Putamen (tissue), 1 donor: ENCODE data around the gene NISCH.
"Not testable (repeated sequence)": the region's sequence is repeated elsewhere in the genome, so short reads cannot be mapped to it uniquely, and the experiment has no call there.

ENCODE experiments used
- DNase-seq: peaks from one replicate; pipeline ENCODE4 v3.0.0-alpha.2; 2016; ENCODE audit warnings: low spot score

The NISCH gene

DNA sequence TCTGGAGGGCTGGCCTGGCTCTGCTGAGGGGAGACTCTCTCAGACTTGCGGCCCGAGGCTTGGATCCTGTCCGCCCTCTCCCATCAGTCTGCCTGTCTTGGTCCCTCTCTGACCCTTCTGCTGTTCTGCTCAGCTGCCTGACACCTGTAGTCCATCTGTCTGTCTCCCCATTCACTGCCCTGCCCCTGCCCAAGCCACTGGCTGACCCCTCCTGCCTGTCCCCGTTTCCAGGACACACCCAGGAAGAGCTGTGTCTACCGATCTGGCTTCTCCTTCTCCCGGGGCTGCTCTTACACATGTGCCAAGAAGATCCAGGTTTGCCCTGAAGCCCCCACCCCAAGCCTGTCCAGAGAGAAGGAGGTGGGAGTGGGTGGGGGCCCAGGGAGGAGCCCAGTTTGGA lies 59.8 kb downstream of the NISCH start:
- DNase-seq: no peak

DNA sequence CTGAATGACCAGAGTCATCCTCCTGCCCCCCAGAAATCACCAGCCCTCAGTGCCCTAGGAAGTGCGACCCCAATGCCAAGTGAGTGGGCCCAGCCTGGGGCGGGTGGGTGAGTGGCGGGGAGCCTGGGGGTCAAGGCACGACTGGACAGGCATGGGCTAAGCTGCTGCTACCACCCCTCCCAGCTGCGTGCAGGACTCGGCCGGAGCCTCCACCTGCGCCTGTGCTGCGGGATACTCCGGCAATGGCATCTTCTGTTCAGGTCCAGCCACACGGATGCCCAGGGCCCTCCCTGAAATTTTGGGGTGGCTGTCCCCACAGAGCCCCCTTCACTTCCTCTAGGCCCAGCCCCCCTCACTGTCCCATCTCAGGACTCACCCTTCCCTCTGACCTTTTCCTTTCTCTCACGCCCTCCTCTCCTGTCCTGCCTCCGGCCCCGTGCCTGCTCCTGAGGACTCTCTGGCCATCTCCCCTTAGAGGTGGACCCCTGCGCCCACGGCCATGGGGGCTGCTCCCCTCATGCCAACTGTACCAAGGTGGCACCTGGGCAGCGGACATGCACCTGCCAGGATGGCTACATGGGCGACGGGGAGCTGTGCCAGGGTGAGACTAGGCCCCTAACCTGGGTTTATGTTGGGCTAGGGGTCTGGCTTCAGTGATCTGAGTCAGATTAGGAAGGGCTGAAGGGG lies 61.2 kb downstream of the NISCH start:
- DNase-seq: no peak

DNA sequence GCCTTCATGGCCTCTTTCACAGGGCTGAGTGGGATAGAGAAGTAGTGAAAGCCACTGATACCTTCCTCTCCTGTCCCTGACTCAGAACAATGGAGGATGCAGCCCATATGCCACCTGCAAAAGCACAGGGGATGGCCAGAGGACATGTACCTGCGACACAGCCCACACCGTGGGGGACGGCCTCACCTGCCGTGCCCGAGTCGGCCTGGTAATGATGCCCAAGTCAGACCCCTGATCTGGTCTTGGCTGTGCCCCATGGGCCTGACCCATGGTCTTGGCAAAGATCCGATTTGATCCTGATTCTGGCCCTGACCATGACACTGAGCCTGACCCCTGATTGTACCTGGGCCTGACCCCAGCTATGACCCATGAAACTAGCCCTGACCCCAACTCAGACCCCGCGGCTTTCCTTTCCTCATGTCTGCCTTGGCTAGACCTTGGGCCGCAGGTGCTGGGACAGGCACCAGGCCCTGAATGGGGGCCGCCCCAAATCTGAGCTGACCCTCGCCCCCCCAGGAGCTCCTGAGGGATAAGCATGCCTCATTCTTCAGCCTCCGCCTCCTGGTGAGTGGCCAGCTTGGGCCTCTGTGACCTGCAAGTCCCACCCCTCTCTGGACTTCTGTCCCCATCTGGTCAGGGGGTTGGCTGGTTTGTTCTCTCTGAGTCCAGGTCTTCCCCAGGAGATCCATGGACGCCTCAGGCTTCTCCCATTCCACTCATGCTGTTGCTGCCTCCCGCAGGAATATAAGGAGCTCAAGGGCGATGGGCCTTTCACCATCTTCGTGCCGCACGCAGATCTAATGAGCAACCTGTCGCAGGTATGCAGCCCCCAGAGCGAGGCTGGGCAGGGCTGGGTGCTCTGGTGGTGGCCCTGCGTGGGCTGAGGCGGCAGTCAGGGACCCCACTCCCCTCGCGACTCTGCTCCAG lies 62.7 kb downstream of the NISCH start:
- DNase-seq: no peak

DNA sequence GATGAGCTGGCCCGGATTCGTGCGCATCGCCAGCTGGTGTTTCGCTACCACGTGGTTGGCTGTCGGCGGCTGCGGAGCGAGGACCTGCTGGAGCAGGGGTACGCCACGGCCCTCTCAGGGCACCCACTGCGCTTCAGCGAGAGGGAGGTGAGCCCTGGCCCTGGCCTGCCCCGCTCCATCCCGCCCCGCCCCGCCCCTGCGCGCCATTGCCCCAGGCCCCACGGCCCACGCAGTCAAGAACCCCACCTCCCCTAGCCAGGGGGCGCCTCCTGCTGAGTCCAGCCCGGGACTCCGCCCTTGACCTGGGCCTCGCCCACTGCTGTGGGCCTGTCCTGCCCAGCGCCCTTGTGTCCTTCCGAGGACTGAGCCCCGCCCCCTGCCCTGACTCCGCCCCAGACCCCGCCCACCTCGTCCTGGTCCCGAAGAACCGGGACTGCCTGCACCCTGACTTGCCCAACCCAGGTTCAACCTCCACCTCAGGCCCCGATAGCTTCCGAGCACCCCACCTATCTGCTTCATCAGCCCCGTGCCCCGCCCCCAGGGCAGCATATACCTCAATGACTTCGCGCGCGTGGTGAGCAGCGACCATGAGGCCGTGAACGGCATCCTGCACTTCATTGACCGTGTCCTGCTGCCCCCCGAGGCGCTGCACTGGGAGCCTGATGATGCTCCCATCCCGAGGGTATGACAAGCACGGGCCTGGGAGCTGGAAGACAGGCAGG lies 63.5 kb downstream of the NISCH start:
- DNase-seq: no peak

DNA sequence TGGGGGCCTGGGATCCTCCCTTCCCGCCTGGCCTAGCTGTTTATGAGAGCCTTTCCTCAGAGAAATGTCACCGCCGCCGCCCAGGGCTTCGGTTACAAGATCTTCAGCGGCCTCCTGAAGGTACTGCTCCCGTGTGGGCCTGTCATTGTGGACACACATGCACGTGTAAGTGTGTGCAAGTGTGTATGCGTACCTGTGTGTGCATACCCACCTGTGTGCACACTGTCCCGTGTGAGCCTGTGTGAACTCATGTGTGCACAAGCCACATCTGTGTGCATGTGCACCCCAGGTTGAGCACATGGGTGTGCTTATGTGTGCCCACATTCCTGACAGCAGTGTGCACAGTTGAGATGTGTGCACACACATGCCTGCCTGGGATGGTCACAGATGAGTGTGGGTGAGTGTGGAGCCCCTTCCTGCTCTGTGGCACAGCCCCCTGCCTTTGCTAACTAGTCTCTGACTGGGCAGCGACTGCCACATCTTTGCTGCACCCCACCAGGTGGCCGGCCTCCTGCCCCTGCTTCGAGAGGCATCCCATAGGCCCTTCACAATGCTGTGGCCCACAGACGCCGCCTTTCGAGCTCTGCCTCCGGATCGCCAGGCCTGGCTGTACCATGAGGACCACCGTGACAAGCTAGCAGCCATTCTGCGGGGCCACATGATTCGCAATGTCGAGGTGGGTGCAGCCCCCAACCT lies 64.2 kb downstream of the NISCH start:
- DNase-seq: no peak

DNA sequence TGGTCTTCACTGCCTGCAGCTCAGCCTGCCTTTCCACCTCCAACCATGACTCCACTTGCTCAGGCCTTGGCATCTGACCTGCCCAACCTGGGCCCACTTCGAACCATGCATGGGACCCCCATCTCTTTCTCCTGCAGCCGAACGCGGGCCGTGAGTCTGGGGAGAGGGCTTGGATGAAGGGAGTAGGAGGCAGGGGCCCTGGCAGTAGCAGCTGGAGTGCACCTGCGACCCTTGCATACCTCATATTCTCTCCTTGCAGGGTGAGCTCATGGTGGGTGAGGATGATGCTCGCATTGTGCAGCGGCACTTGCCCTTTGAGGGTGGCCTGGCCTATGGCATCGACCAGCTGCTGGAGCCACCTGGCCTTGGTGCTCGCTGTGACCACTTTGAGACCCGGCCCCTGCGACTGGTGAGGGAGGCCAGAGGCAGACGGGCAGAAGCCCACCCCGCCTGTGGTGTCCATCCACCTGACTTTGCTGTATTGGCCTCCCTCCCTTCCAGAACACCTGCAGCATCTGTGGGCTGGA lies 64.8 kb downstream of the NISCH start:
- no peak for DNase-seq

DNA sequence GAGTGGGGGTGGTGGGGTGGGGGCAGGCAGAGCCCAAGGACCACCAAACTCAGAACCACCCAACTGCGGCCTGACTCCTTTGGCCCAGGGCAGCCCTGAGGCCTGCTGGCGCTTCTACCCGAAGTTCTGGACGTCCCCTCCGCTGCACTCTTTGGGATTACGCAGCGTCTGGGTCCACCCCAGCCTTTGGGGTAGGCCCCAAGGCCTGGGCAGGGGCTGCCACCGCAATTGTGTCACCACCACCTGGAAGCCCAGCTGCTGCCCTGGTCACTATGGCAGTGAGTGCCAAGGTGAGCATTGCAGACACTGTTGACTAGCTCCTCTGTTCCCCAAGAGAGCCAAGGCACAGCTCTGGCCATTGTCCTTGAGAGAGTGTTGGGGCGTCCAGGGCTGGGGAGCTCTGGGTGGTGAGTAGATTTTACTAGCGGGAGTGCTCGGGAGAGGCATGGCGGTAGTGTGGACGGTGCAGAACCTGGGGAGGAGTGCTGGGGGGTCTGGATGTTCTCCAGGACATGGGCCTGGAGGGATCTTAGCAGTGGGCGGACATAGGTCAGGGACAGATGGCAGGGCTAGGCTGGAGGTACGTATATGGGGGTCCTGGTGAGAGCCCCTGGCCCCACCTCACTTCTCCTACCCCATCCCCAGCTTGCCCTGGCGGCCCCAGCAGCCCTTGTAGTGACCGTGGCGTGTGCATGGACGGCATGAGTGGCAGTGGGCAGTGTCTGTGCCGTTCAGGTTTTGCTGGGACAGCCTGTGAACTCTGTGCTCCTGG lies 65.5 kb downstream of the NISCH start:
- DNase-seq: no peak

DNA sequence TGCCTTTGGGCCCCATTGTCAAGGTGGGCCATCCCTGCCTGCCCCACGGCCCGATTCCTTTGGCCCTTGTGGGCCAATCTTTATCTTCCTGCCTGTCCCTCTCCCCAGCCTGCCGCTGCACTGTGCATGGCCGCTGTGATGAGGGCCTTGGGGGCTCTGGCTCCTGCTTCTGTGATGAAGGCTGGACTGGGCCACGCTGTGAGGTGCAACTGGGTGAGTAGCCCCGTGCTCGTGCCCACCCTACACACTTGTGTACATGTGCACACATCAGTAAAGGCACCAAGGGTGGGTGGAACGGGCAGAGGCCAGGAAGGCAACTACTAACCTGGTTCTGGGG lies 66.1 kb downstream of the NISCH start:
- no peak for DNase-seq

DNA sequence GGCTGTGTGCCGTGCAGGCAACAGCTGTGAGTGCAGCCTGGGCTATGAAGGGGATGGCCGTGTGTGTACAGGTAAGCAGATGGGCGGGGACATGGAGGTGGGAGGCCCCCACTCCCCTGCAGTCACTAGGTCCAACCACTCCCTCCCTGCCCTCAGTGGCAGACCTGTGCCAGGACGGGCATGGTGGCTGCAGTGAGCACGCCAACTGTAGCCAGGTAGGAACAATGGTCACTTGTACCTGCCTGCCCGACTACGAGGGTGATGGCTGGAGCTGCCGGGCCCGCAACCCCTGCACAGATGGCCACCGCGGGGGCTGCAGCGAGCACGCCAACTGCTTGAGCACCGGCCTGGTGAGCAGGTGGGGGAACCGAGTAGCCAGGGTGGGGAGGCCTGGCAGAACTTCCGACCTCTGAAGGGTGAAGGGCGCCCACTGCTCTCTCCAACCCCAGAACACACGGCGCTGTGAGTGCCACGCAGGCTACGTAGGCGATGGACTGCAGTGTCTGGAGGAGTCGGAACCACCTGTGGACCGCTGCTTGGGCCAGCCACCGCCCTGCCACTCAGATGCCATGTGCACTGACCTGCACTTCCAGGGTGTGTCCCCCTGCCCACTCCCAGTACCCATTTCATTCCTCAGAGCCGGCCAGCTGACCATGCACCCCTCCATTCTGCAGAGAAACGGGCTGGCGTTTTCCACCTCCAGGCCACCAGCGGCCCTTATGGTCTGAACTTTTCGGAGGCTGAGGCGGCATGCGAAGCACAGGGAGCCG lies 66.7 kb downstream of the NISCH start:
- no peak for DNase-seq

DNA sequence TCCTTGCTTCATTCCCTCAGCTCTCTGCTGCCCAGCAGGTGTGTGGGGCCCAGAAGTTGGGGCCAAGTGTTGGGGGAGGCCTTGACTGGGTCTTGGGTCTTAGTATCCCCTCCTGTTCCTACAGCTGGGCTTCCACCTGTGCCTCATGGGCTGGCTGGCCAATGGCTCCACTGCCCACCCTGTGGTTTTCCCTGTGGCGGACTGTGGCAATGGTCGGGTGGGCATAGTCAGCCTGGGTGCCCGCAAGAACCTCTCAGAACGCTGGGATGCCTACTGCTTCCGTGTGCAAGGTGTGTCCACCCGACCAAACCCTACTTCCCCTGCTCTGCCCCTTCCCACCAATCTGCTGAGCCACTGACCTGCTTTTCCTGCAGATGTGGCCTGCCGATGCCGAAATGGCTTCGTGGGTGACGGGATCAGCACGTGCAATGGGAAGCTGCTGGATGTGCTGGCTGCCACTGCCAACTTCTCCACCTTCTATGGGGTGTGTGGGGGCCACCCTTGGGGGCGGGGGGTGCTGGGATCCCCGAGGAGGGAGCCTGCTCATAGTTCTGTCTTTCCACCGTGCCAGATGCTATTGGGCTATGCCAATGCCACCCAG lies 67.3 kb downstream of the NISCH start:
- DNase-seq: no peak

DNA sequence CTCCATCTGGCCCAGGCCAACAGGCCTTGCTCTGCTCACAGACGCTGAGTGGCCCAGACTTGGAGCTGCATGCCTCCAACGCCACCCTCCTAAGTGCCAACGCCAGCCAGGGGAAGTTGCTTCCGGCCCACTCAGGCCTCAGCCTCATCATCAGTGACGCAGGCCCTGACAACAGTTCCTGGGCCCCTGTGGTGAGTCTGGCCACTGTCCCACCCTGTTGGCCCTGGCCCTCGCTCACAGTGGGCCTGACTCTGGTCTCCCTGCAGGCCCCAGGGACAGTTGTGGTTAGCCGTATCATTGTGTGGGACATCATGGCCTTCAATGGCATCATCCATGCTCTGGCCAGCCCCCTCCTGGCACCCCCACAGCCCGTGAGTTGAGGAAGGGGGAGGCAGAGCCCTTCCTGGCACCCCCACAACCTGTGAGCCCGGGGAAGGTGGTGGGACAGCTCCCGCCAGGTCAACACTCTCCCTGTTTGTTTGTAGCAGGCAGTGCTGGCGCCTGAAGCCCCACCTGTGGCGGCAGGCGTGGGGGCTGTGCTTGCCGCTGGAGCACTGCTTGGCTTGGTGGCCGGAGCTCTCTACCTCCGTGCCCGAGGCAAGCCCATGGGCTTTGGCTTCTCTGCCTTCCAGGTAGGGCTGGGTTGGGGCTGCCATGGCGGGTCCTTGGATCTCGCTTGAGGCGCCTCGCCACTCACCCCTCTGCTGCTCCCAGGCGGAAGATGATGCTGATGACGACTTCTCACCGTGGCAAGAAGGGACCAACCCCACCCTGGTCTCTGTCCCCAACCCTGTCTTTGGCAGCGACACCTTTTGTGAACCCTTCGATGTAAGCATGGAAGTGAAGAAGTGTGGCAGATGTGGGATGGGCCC lies 68.2 kb downstream of the NISCH start:
- no peak for DNase-seq

DNA sequence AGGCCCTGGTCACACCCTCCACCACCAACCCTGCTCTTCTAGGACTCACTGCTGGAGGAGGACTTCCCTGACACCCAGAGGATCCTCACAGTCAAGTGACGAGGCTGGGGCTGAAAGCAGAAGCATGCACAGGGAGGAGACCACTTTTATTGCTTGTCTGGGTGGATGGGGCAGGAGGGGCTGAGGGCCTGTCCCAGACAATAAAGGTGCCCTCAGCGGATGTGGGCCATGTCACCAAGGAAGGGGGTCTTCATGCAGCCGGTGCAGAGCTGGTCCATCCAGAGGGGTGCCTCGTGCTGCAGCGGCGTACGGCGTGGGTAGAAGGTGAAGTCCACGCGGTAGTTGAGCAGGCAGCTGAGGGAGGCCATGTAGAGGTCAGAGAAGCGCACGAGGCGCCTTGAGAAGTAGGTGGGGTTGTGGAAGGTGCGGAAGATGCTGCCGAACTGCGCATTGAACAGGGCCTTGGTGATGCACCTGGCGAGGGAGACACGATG lies 68.9 kb downstream of the NISCH start:
- no peak for DNase-seq

DNA sequence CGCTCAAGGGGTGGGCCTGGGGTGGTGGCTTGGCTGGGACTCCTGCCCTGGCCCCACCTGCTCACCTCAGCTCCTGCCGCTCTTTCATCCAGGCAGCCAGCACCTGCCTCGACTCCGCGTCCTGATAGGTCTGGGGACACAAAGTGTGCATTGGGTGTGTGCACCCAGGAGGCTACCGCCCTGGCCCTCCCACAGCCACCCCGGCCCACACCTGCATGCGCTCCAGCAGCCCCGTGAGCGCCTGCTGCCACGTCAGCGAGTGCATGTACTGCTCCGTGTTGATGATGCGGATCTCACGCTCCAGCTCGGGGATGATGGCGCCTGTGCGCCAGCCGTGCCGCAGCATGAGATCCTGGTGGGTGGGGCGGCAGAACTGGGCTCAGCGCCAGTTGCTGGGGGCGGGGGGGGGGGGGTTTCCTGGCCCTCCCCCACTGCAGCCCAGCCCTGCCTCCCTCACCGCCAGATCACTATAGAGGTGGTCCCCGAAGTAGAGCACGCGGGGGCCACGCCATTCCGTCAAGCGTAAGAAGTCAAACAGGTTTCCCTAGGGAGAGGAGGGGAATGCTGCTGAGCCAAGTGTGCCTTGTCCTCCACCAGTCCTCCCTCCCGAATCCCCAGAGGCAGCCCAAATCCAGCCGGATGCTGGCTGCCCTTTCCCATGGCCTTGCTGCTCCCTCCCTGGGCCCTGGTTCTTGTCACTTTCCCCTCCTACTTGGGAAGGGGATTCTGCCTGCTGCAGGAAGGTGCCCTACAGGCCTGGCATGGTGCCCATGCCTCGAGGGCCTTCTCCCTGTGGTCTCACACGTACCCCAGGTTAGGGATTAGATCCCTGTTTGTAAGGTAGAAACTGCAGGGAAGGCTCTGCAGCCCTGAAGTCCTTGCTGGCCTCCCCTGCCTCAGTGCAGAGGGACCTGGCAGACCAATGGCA lies 69.6 kb downstream of the NISCH start:
- DNase-seq: no peak

DNA sequence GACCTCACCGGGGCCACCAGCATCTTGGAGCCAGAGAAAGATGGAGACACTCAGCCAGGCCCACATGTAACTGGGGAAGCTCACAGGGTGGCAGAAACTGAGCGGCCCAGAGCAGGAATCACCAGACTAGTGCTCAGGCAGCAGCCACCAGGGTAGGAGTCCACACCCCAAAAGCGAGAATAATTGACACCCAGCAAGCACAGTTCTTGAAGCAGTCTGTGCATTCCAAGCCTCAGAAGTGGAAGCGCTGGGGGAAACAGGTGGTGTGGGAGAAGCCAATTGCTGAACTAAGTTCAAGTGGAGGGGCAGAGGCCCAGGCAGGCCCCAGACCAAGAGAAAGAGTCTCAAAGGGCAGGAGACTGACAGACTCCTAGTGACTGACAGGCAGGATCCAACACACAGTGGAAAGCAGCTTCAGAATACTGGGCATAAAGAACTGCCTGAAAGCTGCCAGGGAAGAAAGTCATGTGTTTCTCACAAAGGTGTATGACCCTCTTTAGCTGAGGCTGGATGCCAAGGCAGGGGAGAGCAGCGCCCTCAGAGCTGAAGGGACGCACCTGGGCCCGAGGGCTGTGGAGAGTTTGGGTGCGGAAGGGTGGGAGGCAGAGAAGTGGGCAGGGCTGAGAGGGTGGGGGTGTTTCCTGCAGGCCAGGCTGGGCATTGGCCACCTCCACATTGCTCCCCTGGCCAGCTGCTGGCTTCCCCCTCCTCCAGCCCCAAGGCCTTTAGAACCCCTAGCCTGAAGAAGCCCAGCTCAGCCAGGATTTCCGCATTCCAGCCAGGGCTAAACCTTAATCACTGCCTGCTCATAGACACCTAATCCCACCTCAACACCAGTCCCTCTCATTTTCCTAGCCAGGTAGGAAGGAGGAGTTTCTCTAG lies 70.5 kb downstream of the NISCH start:
- DNase-seq: no peak

DNA sequence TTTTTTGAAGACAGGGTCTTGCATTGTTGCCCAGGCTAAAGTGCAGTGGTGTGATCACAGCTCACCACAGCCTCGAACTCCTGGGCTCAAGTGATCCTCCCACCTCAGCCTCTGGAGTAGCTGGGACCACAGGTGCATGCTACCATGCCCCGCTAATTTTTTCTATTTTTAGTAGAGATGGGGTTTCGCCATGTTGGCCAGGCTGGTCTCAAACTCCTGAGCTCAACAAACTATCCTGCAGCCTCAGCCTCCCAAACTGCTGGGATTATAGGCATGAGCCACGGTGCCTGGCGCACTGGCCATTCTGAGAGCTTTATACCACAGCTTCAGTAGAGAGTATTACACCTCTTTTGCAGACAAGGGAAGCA lies 71.3 kb downstream of the NISCH start:
- DNase-seq: not testable (repeated sequence)

DNA sequence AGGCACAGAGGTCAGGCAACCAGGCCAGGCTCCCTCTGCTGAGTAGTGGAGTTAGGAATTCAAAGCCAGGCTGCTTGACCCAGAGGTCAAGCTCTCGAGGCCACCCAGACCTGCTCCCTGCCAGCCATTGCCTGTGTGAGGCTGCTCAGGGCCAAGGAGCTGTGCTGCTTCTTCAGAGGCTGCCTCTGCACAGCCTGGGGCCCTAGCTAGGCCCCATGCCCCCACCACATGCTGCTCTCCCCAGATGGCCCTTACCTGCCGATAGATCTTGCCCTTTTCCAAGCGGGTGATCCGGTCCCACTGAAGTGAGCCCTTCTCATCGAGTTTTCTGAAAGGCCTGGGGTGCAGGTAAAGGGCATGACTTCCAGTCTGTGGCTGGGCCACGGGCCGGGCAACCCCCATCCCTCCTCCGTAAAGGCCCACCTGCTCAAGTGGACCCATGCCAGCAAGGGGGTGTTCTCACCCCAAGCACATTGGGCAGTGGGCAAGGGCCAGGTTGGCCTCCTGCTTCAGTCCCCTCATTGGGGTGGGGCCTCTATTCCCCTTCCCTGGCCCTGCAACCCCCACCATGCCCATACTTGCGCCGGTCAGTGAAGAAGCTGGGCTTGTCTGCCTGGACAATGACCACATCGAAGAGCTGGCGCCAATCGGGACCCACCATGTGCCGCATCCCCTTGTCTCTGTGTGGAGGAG lies 71.8 kb downstream of the NISCH start:
- DNase-seq: no peak
